Chondrocyte (in vitro differentiated cells): Measurements from ENCODE around the gene BPIFA3. TPM values are rescaled to one million over a fixed set of nuclear protein-coding genes. Genes with fewer than 3 reads are reported as not detected.

Experiments
- DNase-seq: peaks from one replicate; pipeline ENCODE4 v3.0.0; 2021; ENCODE audit warnings: mixed read lengths, low spot score
- H3K27ac Mint-ChIP-seq: one replicate; pipeline ENCODE4 v1.8.0; 2021; ENCODE audit warnings: mild to moderate bottlenecking, moderate library complexity, mixed read lengths; ENCODE audit not compliant: unreplicated experiment
- H3K27me3 Mint-ChIP-seq: 2 replicates; pipeline ENCODE4 v1.8.0; 2021; ENCODE audit warnings: low read depth, mixed read lengths
- H3K36me3 Mint-ChIP-seq: 2 replicates; pipeline ENCODE4 v1.8.0; 2021; ENCODE audit warnings: low read depth, mixed read lengths
- H3K4me1 Mint-ChIP-seq: 2 replicates; pipeline ENCODE4 v1.8.0; 2021; ENCODE audit warnings: low read depth, mild to moderate bottlenecking, mixed read lengths
- H3K4me3 Mint-ChIP-seq: one replicate; pipeline ENCODE4 v1.8.0; 2021; ENCODE audit warnings: mild to moderate bottlenecking, moderate library complexity, mixed read lengths; ENCODE audit not compliant: unreplicated experiment
- H3K9me3 Mint-ChIP-seq: 2 replicates; pipeline ENCODE4 v1.8.0; 2021; ENCODE audit warnings: low read depth, mixed read lengths
- CTCF ChIP-seq: fragments of 200-600 bp; sonication (generic); IDR thresholded peaks from 2 replicates; pipeline ENCODE4 v1.5.0; 2021; ENCODE audit warnings: antibody characterized with exemption, mild to moderate bottlenecking, moderate library complexity
- total RNA-seq: library from RNA; stranded (reverse); gene quantifications from 3 replicates; pipeline ENCODE4 v1.2.1, GENCODE V29; 2021

The BPIFA3 gene
- total RNA-seq, 1 donor from 2014 or later, result not detected

- Mint-ChIP-seq H3K27ac (no peak overlapping the region), H3K4me3 (no peak overlapping the region), H3K4me1 (no peaks in the 10 kb centered on the region), H3K27me3 (peaks cover 30% of the 10 kb centered on the region), H3K36me3 (no peaks in the 10 kb centered on the region), H3K9me3 (no peaks in the 10 kb centered on the region)
- DNase-seq, result no peak
- no peak for TF ChIP-seq CTCF
These were observed 25.2 kb upstream of the BPIFA3 start for GRCh38 chr20:33191955-33192354.

DNA sequence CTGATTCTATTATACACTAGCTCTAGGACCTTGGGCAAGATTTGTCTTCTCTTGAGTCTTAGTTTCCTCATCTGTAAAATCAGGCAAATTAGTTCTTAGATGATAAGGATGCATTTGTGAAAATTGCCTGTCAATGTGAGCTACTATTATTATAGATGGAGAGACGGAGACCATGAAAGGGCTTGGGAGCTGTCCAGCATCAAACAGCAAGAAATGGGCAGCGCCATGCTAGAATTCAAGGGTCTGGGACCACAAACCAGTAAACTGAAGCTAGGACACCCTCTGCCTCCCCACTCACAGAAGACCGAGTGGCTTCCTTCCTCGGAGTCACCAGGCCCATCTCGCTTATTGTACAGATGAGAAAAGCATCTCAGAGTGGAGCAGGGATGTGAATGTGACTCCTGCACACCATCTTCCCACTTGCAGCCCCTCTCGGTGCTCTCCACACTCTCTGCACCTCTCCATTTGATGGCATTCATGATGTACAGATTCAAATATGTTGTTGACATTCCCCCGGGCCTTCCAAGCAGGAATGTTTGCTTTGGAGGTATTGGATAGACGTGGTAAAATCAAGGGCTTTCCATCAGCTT lies 24.1 kb upstream of the BPIFA3 start:
- H3K27me3 Mint-ChIP-seq, result peaks cover 29% of the 10 kb centered on the region
- H3K4me1 Mint-ChIP-seq, result no peaks in the 10 kb centered on the region
- no peaks in the 10 kb centered on the region for H3K9me3 Mint-ChIP-seq
- no peak overlapping the region for H3K27ac Mint-ChIP-seq
- TF ChIP-seq CTCF, result no peak
- no peaks in the 10 kb centered on the region for H3K36me3 Mint-ChIP-seq
- no peak for DNase-seq
- no peak overlapping the region for H3K4me3 Mint-ChIP-seq

DNA sequence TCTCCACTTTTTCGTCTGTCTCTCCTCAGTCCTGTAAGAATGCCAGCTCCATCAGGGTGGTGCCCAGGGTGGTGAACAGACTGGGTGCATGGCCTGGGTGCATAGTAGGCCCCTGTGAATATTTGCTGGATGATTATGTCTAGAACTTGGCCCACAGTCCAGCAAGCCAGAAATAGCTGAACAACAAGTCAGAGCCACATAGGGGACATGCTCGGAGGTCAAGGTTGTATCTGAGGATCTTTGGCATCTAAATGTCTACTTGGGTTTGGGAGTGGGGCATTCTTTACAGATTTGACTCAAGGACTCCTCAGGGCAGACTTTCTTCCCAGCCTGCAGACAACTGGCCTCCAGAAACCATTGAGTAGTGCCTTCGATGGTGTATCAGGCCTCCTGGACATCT lies 18.1 kb upstream of the BPIFA3 start:
- no peaks in the 10 kb centered on the region for H3K4me1 Mint-ChIP-seq
- H3K27me3 Mint-ChIP-seq, result peaks cover 36% of the 10 kb centered on the region
- no peak for TF ChIP-seq CTCF

GRCh38 chr20:33202451-33202850 lies 14.7 kb upstream of the BPIFA3 start:
- no peaks in the 10 kb centered on the region for H3K4me1 Mint-ChIP-seq

More for the DNA sequence above, 18.1 kb upstream of the BPIFA3 start:
- no peak for DNase-seq
- H3K36me3 Mint-ChIP-seq, result no peaks in the 10 kb centered on the region
- H3K9me3 Mint-ChIP-seq, result no peaks in the 10 kb centered on the region
- H3K4me3 Mint-ChIP-seq, result no peak overlapping the region
- no peak overlapping the region for H3K27ac Mint-ChIP-seq

DNA sequence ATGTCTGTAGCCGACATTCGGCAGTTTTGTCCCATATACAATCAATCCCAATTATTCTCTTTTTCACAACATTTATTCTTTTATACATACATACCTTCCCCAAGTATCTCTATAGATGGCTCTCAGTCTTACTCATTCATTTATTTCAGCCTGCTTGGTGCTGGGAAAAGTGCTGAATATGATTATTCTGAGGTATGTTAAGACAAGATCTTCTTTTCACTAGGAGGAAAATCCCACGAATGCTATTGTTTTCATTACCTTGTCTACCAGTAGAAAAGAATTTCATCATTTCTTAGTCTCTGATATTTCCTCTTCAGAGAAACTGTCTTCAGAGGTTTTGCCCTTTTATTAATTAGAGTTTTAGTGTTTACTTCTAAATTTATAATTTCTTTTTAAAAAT lies 13.7 kb upstream of the BPIFA3 start:
- Mint-ChIP-seq H3K27ac (no peak overlapping the region), H3K36me3 (no peaks in the 10 kb centered on the region), H3K9me3 (no peaks in the 10 kb centered on the region), H3K4me1 (no peaks in the 10 kb centered on the region), H3K27me3 (peaks cover 48% of the 10 kb centered on the region), H3K4me3 (no peak overlapping the region)
- TF ChIP-seq CTCF, result no peak
- no peak for DNase-seq

More at GRCh38 chr20:33202451-33202850, 14.7 kb upstream of the BPIFA3 start:
- peaks cover 44% of the 10 kb centered on the region for H3K27me3 Mint-ChIP-seq
- H3K9me3 Mint-ChIP-seq, result no peaks in the 10 kb centered on the region
- no peak for TF ChIP-seq CTCF
- no peak overlapping the region for H3K27ac Mint-ChIP-seq
- H3K4me3 Mint-ChIP-seq, result no peak overlapping the region
- DNase-seq, result no peak
- H3K36me3 Mint-ChIP-seq, result no peaks in the 10 kb centered on the region
